HG03066 (cell line): ENCODE results near the gene JMJD4.

Experiments used
- ATAC-seq: cut with Tn5 transposase; IDR thresholded peaks from one replicate; pipeline ENCODE4 v1.9.1; 2021; ENCODE audit warnings: low read depth; ENCODE audit not compliant: unreplicated experiment

Gene JMJD4

DNA sequence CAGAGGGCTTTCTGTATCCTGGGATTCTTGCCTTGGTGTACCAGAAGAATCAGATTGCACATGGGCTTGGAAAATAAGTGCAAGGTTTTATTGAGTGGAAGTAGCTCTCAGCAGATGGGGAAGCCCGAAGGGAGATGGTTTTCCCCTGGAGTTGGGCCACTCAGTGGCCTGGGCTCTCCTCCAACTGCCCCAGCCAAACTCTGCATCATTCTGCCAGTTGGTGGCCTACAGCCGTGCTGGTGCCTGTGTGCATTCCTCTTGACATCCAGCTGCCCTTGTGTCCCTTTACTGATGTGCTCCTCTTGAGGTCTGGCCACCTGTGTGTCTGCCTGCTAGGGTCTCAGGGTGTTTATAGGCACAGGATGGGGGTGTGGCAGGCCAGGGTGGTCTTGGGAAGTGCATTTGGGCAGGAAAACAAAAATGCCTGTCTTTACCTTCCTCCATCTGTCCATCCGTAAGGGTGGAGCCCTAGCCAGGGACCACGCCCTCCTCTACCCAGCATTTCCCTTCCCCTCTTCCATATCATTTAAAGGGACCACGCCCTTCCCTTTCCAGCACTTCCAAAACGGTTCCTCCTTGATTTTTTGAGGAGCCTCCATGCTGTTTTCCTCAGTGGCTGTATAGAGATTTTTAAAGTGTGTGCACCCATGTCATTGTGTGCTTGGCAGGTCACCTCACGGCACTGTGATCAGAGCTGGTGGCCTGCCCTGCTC is 19.1 kb upstream of the JMJD4 start:
- no peak for ATAC-seq

DNA sequence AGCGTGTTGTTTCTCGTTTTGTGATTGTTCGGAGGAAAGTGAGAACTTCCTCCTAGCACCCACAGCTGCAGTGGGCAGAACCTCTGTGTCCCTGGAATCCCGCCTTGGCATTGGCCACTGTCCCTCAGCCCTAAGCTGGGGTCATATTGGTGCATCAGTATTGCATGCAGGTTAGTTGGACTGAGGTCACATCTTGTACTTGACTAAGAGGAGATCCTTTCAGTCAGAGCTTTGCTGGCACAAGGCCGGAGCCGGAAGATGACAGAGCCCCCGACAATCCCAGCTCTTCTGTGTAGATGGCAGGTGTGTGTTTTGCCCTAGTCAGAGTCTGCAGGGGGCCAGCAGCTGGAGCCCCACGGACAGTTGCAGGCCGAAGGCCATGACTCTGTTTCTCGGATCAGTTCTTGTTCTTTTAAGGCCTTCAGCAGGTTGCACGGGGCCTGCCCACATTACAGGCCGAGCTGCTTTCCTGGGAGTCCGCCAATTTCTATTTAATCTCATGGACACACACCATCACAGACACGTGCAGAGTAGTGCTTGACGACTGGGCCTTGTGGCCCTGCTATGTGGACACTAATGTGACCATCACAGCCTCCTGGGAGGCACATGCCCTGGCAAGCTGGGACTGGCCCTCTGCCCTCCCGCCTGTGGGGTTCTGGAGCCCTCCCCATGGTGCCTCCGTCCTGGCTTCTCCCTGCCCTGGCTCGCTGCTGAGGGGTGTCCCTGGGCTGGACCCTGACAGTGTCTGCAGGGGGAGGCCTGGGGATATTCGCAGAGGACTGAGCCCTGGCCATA is 15.0 kb upstream of the JMJD4 start:
- ATAC-seq, result no peak

GRCh38 chr1:227749225-227749624 is 14.1 kb upstream of the JMJD4 start:
- ATAC-seq, result no peak

GRCh38 chr1:227748496-227749182 is 13.5 kb upstream of the JMJD4 start:
- no peak for ATAC-seq

- no peak for ATAC-seq
Observed at GRCh38 chr1:227747948-227748495, 12.9 kb upstream of the JMJD4 start.

DNA sequence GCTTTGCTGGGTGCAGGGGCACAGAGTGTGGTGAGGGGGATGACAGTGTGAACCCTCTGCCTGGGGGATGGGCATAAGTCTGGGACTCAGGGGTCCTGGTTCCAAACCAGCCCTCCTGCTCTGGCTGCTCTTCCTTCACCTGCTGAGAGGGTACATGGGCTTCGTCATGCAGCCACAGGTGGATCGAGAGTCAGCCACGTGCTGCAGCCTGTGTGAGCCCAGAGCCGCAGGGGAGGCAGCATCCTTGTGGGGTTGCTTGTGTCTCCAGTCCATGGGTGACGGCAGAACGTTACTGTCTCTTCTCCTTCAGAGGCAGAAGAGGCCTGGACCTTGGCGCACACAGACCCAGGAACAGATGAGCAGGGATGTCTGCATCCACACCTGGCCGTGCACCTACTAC is 12.3 kb upstream of the JMJD4 start:
- ATAC-seq, result no peak

DNA sequence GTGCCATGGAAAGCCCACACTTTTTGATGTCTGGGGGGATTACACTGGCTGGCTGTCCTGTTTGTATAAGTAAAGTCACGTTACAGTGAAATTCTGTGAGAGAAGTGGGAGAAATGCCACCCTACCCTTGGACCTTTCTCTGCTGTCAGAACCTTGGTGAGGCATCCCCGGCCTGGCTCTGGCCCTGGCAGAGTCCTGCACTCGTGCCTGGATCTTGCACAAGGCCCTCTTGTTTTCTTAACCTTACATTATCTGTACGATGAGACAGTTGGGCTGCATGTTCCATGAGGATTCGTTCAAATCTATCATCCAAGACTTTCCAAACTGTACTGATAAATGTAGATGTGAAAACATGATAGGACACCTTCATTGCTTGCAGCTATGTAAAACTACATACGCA is 11.6 kb upstream of the JMJD4 start:
- no peak for ATAC-seq

DNA sequence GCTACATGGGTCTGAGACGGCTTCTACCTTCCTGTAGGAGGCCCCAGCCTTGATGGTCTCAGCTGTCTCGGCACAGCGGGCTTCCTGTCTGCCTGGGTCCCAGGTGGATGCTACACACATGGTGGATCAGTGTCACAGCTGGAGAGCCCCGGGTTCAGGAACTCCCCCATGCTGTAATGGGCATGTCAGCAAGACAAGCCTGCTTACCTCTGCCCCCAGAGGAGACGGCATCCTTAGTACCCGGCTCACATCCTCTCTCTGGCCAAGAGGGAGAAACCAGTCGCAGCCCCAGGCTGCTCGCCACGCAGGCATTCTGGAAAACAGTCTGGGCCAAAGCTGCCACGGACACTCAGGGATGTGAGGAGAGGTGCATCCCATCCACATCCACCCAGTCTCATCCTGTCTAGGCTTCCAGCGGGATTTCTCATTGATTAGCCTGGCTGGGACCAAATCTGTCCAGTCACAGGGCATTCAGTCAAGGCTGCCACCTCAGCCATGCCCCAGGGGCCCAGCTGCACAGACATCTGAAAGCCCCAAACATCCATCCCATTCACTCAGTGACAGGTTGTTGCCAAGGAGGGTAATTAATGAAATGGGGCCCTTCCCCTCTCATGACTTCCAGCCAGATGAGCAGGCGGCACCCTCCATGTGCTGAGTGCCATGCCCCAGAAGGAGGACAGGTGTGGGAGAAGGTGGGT is 10.6 kb upstream of the JMJD4 start:
- no peak for ATAC-seq

DNA sequence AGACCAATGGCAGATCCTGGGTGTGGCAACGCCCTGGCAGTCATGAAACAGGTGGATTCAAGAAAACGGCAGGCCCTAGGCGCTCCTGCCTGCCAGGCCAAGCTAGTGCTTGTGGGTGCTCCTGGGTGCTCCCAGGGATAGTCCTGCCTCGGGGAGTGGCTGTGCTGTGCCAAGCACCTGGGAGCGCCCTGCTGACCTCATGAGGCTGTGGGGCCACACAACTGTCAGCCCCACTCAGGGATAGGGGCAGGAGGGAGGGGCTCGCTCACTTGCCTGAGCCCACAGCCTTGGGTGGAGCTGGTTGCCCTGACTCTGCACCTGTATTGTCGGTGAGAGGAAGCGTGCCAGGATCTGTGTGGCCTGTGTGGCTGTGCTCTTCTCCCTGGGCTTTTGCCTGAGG is 9.6 kb upstream of the JMJD4 start:
- ATAC-seq, result no peak

- no peak for ATAC-seq
Observed at GRCh38 chr1:227742738-227743715, 7.9 kb upstream of the JMJD4 start.

DNA sequence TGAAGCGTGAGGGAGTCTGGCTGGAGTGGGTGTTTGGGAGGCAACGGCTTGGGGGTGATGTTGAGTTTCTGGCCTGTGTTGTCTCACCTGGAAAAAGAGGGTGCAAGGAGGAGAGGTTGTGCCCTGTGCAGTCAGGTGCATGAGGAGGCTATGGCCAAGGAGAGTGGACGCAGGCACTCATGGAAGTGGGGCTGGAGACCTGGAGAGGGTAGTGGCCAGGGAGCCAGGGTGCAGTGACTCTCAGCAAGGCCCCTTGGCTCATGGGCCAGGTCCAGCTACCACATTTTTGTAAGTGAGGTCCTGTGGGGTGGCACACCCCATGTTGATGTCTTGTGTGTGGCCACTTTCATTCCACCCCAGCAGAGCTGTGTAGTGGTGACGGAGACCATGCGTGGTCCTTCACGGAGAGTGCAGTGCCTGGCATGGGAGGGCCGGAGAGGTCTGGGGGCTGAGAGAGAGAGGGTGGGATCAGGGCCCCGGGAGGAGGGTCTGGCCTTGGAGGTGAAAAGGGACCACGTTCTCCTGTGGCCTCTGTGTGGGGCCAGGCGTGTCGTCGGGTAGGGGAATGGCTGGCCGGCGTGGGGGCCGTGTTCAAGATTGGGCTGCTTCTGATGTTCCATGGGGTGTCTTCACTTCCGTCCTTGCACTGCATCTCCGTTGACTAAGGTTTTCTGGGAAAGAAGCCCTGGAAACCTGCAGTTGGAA is 6.2 kb upstream of the JMJD4 start:
- no peak for ATAC-seq

DNA sequence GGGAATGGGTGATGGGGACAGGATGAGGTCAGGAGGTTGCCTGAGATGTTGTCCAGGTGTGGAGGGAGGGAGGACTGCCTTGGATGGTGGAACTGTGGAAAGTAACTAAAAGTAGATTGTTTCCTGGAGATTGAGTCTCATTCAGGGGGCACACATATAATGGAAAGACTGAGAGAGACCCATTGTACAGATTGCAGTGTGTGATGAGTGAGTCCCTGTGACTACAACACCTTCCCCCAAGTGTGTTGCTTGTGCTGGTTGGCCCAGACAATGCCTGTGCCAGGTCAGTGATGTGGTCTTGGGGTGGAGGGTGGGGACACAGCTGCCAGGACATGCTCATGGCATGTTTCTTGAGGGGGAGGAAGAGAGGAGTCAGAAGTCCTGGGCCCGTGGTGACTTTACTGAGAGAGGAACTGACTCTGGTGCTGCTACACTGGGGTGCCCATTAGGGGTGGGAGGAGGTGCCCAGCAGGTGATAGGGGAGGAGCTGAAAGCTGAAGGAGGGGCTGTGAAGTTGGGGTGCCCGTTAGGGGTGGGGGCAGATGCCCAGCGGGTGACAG is 5.4 kb upstream of the JMJD4 start:
- no peak for ATAC-seq

GRCh38 chr1:227739636-227740035 is 4.5 kb upstream of the JMJD4 start:
- no peak for ATAC-seq

- no peak for ATAC-seq
Observed at GRCh38 chr1:227738820-227739219, 3.7 kb upstream of the JMJD4 start.

GRCh38 chr1:227736814-227737432 is 1.8 kb upstream of the JMJD4 start:
- no peak for ATAC-seq

DNA sequence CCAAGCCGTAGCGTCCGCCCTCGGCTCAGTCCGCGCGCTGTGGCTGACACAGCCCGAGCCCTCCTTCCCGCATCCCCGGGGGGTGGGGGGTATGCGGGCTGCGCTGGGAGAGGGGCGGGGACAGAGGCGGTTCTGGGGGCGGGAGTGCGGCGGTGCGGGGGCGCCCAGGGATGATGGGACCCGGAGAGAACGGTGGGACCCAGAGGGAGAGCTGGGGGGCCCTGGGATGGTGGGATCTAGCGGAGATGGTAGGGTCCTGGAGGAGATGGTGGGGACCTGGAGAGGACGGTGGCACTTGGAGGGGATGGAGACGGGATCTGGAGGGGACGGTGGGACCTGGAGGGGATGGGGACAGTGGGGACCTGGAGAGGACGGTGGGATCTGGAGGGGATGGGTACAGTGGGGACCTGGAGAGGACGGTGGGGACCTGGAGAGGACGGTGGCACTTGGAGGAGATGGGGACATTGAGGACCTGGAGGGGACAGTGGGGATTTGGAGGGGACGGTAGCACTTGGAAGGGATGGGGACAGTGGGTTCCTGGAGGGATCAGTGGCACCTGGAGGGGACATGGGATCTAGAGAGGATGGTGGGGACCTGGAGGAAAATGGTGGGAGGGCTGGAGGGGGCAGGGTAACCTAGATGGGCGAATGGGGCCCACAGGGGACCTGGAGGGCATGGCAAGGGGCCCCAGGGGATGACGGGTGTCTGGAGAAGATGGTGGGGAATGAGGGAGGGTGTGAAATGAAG is 610 bp upstream of the JMJD4 start:
- ATAC-seq, result no peak

DNA sequence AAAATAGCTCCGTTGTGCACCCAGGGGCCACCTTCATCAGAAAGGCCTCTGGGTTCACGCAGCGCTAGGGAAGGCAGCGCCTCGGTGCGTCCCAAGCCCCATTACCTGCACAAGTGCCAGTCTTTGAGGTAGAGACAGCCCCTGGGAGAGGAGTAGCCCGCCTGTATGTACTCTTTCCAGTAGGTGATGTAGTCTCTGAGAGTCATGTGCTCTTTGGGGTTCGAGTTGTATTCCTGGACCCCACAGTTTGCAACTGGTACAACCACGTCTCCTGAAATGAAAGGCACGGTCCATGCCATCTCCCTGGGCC is 601 bp downstream of the JMJD4 start:
- no peak for ATAC-seq
